ENCODE data around the gene LRRC61.

The LRRC61 gene

GRCh38 chr7:150335774-150336112 lies 12.6 kb downstream of the LRRC61 start:
- TF ChIP-seq SPI1 (IDR thresholded peaks at IDR 0.05; ENCODE audit: low read depth, low read length) (no peak), PAX5 (IDR thresholded peaks at IDR 0.05; ENCODE audit: insufficient read depth, low read length, severe bottlenecking) (no peak), POLR2A (IDR thresholded peaks at IDR 0.05; ENCODE audit: low read depth, low read length) (no peak), POLR2AphosphoS5 (IDR thresholded peaks at IDR 0.05; ENCODE audit: low read depth, low read length) (no peak), TAF1 (IDR thresholded peaks at IDR 0.05; ENCODE audit: low read depth, low read length) (no peak), POU2F2 (IDR thresholded peaks at IDR 0.05; ENCODE audit: low read depth, low read length) (no peak)
- DNase-seq (ENCODE audit: insufficient read length, low spot score): no peak
- FAIRE-seq: no peak

- TF ChIP-seq PAX5 (IDR thresholded peaks at IDR 0.05; ENCODE audit: insufficient read depth, low read length, severe bottlenecking): no peak
- no peak for TF ChIP-seq POU2F2 (IDR thresholded peaks at IDR 0.05; ENCODE audit: low read depth, low read length)
- no peak for TF ChIP-seq SPI1 (IDR thresholded peaks at IDR 0.05; ENCODE audit: low read depth, low read length)
- no peak for FAIRE-seq
- no peak for DNase-seq (ENCODE audit: insufficient read length, low spot score)
Observed at GRCh38 chr7:150336746-150337145, 13.6 kb downstream of the LRRC61 start.

- DNase-seq (ENCODE audit: insufficient read length, low spot score) (no peak), FAIRE-seq (no peak)
- TF ChIP-seq POU2F2 (IDR thresholded peaks at IDR 0.05; ENCODE audit: low read depth, low read length) (no peak), POLR2A (IDR thresholded peaks at IDR 0.05; ENCODE audit: low read depth, low read length) (no peak), TAF1 (IDR thresholded peaks at IDR 0.05; ENCODE audit: low read depth, low read length) (no peak), PAX5 (IDR thresholded peaks at IDR 0.05; ENCODE audit: insufficient read depth, low read length, severe bottlenecking) (no peak), POLR2AphosphoS5 (IDR thresholded peaks at IDR 0.05; ENCODE audit: low read depth, low read length) (no peak), SPI1 (IDR thresholded peaks at IDR 0.05; ENCODE audit: low read depth, low read length) (no peak)
Observed at GRCh38 chr7:150337179-150337578, 14.0 kb downstream of the LRRC61 start.

GRCh38 chr7:150337659-150338081 lies 14.5 kb downstream of the LRRC61 start:
- FAIRE-seq: no peak
- no peak for DNase-seq (ENCODE audit: insufficient read length, low spot score)
- no peak for TF ChIP-seq TAF1 (IDR thresholded peaks at IDR 0.05; ENCODE audit: low read depth, low read length)
- no peak for TF ChIP-seq PAX5 (IDR thresholded peaks at IDR 0.05; ENCODE audit: insufficient read depth, low read length, severe bottlenecking)
- TF ChIP-seq POLR2AphosphoS5 (IDR thresholded peaks at IDR 0.05; ENCODE audit: low read depth, low read length): no peak
- TF ChIP-seq SPI1 (IDR thresholded peaks at IDR 0.05; ENCODE audit: low read depth, low read length): no peak
- TF ChIP-seq POU2F2 (IDR thresholded peaks at IDR 0.05; ENCODE audit: low read depth, low read length): no peak

- no peak for FAIRE-seq
Observed at GRCh38 chr7:150338166-150338829, 15.1 kb downstream of the LRRC61 start.

GRCh38 chr7:150339409-150339809 lies 16.3 kb downstream of the LRRC61 start:
- FAIRE-seq (no peak), DNase-seq (ENCODE audit: insufficient read length, low spot score) (no peak)
- TF ChIP-seq SPI1 (IDR thresholded peaks at IDR 0.05; ENCODE audit: low read depth, low read length) (no peak), TAF1 (IDR thresholded peaks at IDR 0.05; ENCODE audit: low read depth, low read length) (no peak), PAX5 (IDR thresholded peaks at IDR 0.05; ENCODE audit: insufficient read depth, low read length, severe bottlenecking) (no peak), POLR2AphosphoS5 (IDR thresholded peaks at IDR 0.05; ENCODE audit: low read depth, low read length) (no peak), POLR2A (IDR thresholded peaks at IDR 0.05; ENCODE audit: low read depth, low read length) (0 out of 2 replicates have a peak, but pooled peaks have one; percentile 39), POU2F2 (IDR thresholded peaks at IDR 0.05; ENCODE audit: low read depth, low read length) (0 out of 2 replicates have a peak, but pooled peaks have one; percentile 53)

More at GRCh38 chr7:150338166-150338829, 15.1 kb downstream of the LRRC61 start:
- TF ChIP-seq POU2F2 (IDR thresholded peaks at IDR 0.05; ENCODE audit: low read depth, low read length) (no peak), TAF1 (IDR thresholded peaks at IDR 0.05; ENCODE audit: low read depth, low read length) (no peak), SPI1 (IDR thresholded peaks at IDR 0.05; ENCODE audit: low read depth, low read length) (no peak), PAX5 (IDR thresholded peaks at IDR 0.05; ENCODE audit: insufficient read depth, low read length, severe bottlenecking) (no peak), POLR2AphosphoS5 (IDR thresholded peaks at IDR 0.05; ENCODE audit: low read depth, low read length) (no peak), POLR2A (IDR thresholded peaks at IDR 0.05; ENCODE audit: low read depth, low read length) (no peak)
- DNase-seq (ENCODE audit: insufficient read length, low spot score): no peak

GRCh38 chr7:150340024-150340749 lies 17.0 kb downstream of the LRRC61 start:
- TF ChIP-seq SPI1 (IDR thresholded peaks at IDR 0.05; ENCODE audit: low read depth, low read length): no peak
- no peak for TF ChIP-seq POLR2AphosphoS5 (IDR thresholded peaks at IDR 0.05; ENCODE audit: low read depth, low read length)
- TF ChIP-seq POLR2A (IDR thresholded peaks at IDR 0.05; ENCODE audit: low read depth, low read length): no peak
- no peak for TF ChIP-seq PAX5 (IDR thresholded peaks at IDR 0.05; ENCODE audit: insufficient read depth, low read length, severe bottlenecking)
- no peak for TF ChIP-seq POU2F2 (IDR thresholded peaks at IDR 0.05; ENCODE audit: low read depth, low read length)
- TF ChIP-seq TAF1 (IDR thresholded peaks at IDR 0.05; ENCODE audit: low read depth, low read length): no peak
- DNase-seq (ENCODE audit: insufficient read length, low spot score): no peak
- no peak for FAIRE-seq

GRCh38 chr7:150340875-150341262 lies 17.7 kb downstream of the LRRC61 start:
- no peak for TF ChIP-seq POLR2A (IDR thresholded peaks at IDR 0.05; ENCODE audit: low read depth, low read length)
- no peak for TF ChIP-seq TAF1 (IDR thresholded peaks at IDR 0.05; ENCODE audit: low read depth, low read length)
- no peak for TF ChIP-seq SPI1 (IDR thresholded peaks at IDR 0.05; ENCODE audit: low read depth, low read length)
- TF ChIP-seq POU2F2 (IDR thresholded peaks at IDR 0.05; ENCODE audit: low read depth, low read length): no peak
- TF ChIP-seq POLR2AphosphoS5 (IDR thresholded peaks at IDR 0.05; ENCODE audit: low read depth, low read length): no peak
- FAIRE-seq (no peak), DNase-seq (ENCODE audit: insufficient read length, low spot score) (no peak)

- no peak for TF ChIP-seq POLR2A (IDR thresholded peaks at IDR 0.05; ENCODE audit: low read depth, low read length)
- TF ChIP-seq POLR2AphosphoS5 (IDR thresholded peaks at IDR 0.05; ENCODE audit: low read depth, low read length): no peak
- TF ChIP-seq SPI1 (IDR thresholded peaks at IDR 0.05; ENCODE audit: low read depth, low read length): no peak
- no peak for TF ChIP-seq TAF1 (IDR thresholded peaks at IDR 0.05; ENCODE audit: low read depth, low read length)
- no peak for TF ChIP-seq PAX5 (IDR thresholded peaks at IDR 0.05; ENCODE audit: insufficient read depth, low read length, severe bottlenecking)
- no peak for TF ChIP-seq POU2F2 (IDR thresholded peaks at IDR 0.05; ENCODE audit: low read depth, low read length)
- FAIRE-seq (no peak), DNase-seq (ENCODE audit: insufficient read length, low spot score) (no peak)
Observed at GRCh38 chr7:150341263-150342120, 18.3 kb downstream of the LRRC61 start, which contains the start of gene RARRES2. RARRES2 (minus strand) TSS chr7:150341629; CDS start chr7:150340609, 1,020 bp downstream.
